PC-3 (cell line): ENCODE data around the gene CCDC86.

Experiments
- EZH2 ChIP-seq: fragments of 300-600 bp; sonication (generic); IDR thresholded peaks from one replicate; pipeline ENCODE4 v1.6.1; 2017; ENCODE audit warnings: antibody characterized with exemption, mild to moderate bottlenecking, low read length; ENCODE audit not compliant: unreplicated experiment
- TF ChIP-seq, protein P1 (sequence below): fragments of 300-600 bp; sonication (generic); conservative IDR thresholded peaks from 2 replicates; pipeline ENCODE4 v1.5.1; 2017; ENCODE audit warnings: antibody characterized with exemption, low read depth, mild to moderate bottlenecking, low read length

DNA sequence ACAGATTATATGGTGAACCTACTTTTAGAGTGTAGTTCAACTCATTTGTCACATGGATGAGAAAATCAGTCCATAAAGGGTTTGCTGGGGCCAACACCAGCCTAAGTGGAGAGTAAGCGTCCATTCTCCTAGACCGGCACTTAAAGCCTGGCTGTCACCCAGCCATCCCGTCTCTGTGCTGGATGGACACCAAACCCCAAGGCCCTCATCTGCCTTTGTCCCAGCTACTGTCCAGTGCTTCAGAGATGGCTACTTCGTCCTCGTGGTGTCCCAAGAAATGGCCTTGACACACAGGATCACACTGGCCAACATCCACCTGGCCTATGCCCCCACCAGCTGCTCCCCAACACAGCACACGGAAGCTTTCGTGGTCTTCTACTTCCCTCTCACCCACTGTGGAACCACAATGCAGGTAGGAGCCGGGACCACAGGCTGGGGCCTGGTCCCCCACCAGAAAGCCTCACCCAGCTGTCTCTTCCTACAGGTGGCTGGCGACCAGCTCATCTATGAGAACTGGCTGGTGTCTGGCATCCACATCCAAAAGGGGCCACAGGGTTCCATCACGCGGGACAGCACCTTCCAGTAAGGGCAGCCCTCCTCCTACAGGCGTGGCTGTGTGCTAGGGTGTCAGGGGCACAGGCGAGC lies 28.9 kb downstream of the CCDC86 start:
- TF ChIP-seq, protein P1, sequence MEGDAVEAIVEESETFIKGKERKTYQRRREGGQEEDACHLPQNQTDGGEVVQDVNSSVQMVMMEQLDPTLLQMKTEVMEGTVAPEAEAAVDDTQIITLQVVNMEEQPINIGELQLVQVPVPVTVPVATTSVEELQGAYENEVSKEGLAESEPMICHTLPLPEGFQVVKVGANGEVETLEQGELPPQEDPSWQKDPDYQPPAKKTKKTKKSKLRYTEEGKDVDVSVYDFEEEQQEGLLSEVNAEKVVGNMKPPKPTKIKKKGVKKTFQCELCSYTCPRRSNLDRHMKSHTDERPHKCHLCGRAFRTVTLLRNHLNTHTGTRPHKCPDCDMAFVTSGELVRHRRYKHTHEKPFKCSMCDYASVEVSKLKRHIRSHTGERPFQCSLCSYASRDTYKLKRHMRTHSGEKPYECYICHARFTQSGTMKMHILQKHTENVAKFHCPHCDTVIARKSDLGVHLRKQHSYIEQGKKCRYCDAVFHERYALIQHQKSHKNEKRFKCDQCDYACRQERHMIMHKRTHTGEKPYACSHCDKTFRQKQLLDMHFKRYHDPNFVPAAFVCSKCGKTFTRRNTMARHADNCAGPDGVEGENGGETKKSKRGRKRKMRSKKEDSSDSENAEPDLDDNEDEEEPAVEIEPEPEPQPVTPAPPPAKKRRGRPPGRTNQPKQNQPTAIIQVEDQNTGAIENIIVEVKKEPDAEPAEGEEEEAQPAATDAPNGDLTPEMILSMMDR: no peak
- TF ChIP-seq EZH2: no peak
